ENCODE results near the gene OTP.

- no peak for TF ChIP-seq CTCF (IDR thresholded peaks at IDR 0.05)
- no peak for TF ChIP-seq POLR2A (IDR thresholded peaks at IDR 0.05)
Observed at GRCh38 chr5:77636641-77637169, 1.8 kb downstream of the OTP start.
